Stimulated activated CD4-positive, alpha-beta T cell treated with anti-CD3 and anti-CD28 coated beads, Interleukin-2, amount 100 ng/mL, for 48 hours (primary cell): ENCODE data around the gene MLPH.
A peak's percentile ranks its signal among the peaks of the same experiment; 100 is the strongest.

Source experiments
- DNase-seq, 2 donors: peaks; one replicate each; pipeline ENCODE4 v3.0.0-alpha.2; 2020

The MLPH gene

GRCh38 chr2:237572021-237572741 lies 85.1 kb downstream of the MLPH start:
- peak; percentile 92 to 96 for DNase-seq

DNA sequence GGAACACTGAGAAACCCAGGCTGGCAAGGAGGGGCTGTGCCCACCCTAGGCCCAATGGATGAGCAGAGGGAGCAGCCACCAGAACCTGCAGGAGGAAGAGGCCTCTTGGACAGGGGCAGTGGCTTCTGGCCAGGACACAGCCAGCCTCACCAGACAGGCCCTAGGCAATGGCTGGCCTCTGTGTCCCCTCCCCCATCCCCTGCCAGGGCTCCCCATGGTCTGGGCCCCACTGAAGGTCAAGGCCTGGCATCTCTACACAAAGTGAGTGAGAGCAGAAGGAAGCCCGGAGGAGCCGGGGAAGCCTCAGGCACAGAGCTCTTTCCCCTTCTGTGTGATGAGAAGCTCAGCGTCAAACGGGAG lies 85.7 kb downstream of the MLPH start:
- DNase-seq: no peak

DNA sequence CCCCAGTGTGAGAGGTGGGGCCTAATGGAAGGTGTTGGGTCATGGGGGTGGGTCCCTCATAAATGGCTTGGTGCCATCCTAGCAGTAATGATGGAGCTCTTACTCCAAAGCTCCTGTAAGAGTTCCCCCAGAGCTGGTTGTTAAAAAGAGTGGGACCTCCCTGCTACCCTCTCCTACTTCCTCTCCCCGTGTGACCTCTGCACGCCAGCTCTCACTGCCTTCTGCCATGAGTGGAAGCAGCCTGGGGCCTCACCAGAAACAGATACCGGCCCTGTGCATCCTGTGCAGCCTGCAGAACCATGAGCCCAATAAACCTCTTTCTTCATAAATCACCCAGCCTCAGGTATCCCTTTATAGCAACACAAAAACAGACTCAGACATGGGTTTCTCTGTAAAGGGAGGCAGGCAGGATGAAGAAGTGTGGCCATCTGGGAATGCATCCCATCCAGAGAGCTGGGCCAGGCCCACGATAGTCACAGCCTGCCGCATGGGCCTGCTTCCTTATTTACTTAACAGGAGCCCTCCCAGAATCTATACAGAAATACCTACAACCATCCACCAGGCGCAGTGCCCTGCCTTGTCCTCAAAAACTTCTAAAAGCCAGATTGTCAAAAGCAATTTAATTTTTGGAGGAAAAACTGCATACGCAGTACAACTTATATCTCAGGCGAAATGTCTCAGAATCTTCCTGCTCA lies 86.8 kb downstream of the MLPH start:
- no peak for DNase-seq

DNA sequence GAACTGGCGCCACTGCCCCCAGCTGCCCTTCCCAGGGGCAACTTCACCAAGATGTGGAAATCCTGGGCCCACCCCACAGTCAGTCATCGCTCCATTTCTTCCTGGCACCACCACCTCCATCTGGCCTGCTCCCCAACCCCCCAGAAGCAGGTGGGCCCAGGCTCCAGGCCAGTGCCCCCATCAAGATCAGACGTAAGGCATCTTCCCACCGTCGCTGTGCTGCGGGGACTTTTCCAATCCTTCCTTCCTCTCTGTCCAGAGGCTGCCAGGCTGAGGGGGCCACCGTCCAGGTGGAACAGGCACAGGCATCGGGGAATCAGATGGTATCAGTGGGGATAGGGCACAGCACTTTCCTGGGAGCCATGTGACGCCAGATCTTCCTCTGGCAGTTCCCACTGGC lies 87.4 kb downstream of the MLPH start:
- no peak for DNase-seq

- no peak for DNase-seq
Measured at GRCh38 chr2:237574894-237575868, 88.1 kb downstream of the MLPH start.

DNA sequence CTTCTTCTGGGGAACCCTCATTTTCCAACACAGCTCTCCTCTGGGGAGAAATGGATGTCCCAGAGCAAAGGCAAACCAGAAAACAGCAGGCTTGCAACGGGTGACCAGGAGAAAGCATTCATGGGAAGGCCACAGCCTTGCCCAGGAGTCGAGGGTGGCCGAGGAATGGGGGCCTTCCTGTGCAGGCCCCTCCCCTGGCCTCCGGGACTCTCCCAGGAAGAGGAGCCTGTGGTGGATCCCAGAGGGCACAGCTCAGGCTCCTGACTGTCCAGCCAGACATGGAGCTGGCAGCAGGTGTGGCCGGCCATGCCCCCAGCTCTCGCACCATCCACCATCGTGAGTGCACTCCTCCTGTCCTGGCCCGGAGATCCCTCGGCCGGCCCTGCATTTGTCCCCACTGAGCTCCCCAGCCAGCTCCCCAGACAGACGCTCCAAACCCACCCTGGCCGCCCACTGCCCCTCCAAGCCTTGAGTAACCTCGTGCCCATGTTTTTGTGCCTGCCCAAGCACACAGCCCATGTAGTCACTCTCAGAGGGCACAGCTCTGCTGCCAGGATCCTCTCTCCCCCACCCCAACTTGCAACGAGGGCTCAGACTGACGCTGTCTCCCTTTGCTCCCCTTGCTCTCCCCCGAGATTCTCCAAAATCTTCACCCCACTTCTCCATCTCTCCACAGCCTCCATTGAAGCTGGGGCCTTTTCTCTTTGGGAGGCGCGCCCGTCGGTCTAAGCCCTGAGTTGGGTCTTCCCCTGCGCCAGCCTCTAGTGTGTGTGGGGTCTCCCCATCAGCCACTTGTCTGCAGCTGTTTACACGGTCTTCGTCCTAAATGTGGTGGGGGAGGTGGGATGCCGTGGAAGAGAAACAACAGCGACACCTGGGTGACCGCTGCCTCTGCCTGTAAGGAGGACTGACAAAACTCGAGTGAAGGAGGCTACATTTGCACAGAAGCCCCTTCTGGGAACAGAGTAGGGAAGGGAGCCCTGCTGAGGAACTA lies 89.1 kb downstream of the MLPH start:
- DNase-seq: no peak

- DNase-seq: no peak
Measured at GRCh38 chr2:237576974-237577373, 89.9 kb downstream of the MLPH start.

DNA sequence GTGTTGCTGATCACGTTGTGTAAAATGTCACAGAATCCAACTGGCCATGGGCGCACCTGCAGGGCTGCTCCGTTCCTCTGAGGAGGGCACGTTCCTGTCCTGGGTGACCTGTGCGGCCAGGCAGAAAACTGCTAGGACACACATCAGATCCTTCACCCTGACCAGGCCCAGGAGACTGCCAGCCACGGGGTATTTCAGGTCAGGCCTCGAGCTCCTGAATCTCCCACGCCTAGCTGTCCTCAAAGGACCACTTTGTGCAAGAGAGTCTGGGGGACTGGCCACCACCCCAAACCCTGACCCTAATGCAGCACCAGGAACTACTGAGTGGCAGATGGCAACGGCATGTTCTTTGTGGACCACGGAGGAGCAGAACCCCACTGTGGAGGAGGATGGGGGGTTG lies 90.4 kb downstream of the MLPH start:
- DNase-seq: no peak

DNA sequence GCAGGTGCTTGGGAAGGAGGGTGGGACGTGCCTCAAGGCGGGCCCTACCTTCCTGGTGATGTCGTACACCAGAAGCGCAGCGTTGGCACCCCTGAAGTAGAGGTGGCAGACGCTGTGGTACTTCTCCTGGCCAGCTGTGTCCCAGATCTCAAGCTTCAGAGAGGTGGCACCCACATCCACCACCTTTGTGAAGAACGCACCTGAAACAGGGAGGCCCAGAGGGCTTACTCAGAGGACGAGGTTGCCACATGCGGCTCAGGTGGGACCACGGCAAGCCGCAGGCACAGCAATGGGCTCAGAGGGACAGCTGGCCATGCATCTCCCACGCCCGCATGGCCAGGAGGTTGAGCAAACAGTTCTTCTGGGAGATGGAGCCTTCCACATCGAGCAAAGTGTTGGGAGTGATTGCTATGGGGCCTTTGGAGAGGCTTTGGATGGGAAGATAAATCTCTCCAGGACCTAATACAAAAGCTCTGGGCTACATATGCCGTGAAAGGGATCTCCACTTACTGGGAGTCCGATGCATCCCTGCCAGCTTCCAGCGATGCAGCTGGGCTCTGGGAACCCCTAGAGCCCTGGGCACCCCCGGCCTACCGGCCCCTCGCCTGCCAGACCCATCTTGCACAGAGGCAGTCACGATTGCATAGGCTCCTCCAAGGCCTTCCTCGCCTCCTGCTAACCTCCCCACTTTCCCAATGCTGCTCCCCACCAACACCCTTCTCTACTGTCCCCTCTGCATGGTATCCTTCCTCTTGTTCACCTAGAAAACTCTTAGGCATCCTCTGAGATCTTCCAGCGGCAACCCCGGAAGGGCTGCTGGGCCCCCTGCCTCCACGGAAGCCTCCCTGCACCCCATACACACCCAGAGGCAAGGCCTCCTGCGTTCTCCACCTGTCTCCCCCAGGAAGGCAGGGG lies 91.2 kb downstream of the MLPH start:
- DNase-seq: no peak

DNA sequence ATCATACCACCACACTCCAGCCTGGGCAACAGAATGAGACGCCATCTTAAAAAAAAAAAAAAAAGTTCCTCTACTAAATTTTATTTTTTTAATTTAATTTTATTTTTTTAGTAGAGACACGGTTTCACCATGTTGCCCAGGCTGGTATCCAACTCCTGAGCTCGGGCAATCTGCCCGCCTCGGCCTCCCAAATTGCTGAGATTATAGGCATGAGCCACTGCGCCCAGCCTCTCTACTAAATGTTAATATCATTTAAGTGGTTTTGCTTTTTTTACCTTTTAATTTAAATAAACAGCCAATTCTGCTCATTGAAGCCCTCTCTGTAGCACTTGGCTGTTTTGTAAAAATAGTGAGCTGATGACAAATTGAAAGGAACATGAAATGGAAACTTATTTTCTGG lies 94.3 kb downstream of the MLPH start:
- DNase-seq: no peak

DNA sequence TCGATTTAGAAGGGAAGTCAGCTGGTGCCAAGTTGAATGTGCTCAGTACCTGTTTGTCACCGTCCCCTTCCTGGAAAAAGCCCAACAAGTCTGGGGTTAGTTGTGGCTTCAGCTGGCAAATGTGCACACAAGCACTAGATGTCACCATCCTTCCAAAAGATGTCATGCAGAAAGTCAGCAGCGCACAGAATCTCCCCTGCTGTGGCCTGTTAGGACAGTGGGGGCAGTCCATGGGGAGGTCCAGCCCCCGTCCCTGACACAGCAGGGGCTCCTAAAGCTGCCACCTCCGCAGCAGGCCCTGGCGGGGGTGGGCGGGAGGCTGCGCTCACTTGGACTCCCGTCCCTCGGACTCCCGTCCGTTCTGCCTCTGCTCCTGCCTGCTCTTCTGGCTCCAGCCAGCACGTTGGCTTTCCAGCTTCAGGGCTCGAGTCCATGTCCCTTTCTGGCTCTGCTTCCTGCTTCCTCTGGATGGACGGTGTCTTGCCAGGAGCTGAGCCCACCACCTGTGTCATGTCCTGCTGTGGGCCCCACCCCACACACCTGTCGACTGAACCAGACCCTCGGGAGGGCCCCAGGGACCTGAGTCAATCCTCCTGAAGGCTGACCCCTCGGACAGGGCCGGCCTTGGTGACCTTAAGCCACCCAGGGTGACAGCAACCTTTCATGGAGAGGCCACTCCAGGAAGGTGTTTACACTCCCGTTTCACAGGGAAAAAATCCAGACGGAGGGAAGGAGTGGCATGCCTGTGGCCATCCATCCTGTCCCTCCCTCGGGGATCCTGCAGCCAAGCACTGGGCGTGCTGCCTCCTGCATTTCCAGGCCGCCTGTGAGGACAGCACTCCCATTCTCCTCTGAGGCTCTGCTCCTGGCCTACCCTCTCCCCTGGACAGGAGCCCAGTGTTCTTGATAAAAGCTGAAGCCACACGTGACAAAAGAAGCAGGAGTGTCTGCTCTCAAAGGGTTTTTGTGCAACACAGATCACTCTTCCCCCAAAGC lies 95.0 kb downstream of the MLPH start:
- DNase-seq: peak; percentile 21 to 38

DNA sequence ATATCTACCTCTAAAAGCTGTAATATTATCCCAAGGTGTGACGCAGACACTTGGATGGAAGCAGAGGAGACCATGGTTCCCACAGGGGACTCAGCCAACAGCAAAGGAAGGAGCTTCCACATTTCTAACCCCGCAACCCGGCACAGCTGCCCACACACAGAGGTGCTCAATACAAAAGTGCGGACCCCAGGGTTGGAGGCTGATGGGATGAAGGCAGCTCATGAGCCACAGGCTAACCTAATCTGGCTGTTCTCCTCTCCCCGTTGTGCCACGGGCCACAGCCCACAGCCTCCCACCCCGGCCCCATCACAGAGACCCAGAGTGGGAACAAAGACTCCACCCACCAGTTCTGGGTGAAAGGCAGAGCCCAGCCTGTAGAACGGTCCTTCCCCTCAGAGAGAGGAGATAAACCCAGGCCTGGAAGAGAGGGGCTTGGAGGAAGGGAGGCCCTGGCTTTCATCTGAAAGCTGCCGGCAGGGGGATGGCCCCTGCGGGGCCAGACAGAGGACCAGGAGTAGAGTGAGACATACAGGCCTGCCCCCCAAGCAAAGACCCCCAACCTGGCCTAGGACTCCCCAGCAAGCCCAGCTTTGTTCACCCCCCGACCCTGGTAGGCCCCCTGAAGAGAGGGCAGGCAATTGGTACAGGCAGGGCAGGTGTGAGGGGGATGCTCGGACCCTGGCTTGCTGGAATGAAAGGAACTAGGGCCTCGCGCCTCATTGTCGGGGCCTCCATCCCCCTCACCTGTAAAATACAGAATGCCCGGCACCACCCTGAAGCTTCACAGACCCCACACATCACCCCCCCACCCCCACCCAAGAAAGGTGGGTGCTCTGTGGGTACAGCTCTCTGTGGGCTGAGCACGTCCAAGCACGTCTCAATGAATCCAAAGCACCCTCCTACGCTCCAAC lies 96.6 kb downstream of the MLPH start:
- DNase-seq: no peak

DNA sequence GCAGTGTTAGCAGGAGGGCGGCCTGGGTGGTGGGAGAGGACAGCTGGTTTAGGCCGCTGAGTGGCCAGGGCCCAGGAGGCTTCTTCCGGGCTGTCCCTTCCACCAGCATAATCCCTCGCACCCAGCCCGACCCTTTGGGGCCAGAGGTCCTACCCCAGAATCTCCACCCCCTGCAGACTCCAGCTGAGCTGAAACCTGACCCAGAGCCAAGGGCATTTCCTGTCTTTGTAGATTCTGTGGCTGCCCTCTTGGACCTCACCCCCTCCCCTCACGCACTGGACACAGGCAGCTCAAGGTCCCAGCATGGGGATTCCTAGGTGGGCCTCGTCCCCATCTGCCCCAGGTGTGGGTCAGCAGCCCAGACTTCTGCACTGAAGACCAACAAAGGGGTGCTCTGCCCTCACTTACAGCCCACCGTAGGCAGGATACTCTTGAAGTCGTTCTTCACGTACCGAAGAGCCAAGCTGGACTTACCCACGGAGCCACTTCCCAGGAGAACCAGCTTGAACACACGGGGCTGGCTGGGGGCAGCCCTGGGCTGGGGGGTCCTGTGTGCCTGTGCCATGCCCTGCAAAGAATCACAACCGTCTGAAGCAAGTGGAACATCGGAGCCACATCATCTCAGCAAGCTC lies 98.7 kb downstream of the MLPH start:
- DNase-seq: no peak

- no peak for DNase-seq
Measured at GRCh38 chr2:237588044-237588696, 101.1 kb downstream of the MLPH start.

DNA sequence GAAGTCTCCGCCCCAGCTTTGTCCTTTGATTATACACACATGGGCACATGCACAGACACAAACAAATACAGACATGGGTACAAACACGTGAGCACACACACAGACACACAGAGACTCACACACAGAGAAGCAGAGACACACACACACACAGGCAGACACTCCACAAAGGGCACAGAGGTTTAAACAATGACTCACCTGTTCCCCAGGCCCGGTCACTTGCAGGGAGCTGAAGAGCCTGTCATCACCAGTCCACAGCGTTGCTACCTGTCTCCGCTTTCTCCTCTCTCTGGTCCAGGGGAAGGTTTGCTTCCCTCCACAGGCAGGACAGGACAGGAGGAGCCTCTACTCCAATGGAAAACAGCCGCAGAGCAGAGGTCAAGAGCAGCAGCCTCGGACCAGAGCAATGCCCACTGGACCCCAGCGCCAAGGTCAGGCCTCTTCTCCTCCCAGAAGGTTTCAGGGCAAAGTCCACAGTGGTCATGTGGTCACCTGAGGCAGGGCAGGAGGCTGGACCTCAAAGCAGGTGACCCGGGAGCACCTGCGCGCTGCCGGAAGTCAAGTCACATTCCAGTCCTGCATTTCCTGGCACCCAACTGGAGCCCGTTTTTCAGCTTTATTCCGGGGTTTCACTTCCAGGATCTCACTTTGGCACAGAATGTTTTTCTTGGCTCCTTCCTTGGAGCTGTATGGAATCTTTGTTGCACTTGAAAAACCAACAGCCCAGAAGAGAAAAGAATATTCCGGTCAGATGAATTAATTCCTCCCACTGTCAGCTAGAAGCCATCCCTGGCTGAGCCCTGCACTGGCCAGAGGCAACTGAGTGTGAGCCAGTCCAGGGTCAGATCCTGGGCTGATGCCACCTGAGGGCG lies 103.5 kb downstream of the MLPH start, which contains the start of gene RAB17:
Gene RAB17, minus strand, starts transcription at position 463 of the 869 bp plus-strand sequence. CDS start 4,580 bp downstream, outside the sequence.
- DNase-seq: no peak

GRCh38 chr2:237591141-237591881 lies 104.3 kb downstream of the MLPH start:
- no peak for DNase-seq
